Measurements from ENCODE around the gene NPAS3. TPM values are rescaled to one million over a fixed set of nuclear protein-coding genes. Genes with fewer than 3 reads are reported as not detected.

Gene NPAS3
- total and polyA plus RNA-seq, 2 of the 13 experiments (the other 11 are each of a cell fraction or from before 2014, with no cell fraction given) = not detected

DNA sequence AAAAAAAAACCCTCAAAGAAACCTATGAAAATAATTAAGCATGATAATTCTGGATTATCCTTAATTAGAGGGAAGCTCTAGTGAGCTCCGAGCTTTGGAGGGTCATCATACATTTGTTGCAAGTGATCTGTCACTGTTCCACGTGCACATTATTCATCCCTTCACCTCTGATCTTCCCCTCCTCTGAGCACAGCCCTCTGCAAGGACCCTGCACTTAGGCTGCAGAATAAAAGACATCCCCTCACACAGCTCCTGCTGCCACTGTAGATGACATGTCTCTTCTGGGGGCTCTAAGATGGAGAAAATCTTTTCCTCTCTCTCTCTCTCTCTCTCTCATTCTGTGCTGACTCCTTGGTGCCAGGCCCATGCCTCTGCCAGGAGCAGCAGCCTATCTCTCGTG is 711.8 kb downstream of the NPAS3 start:
- Histone ChIP-seq H3K27me3 (ENCODE audit: control insufficient read depth in 1 of 2, insufficient read depth in 2 of 2, low read length in 2 of 2) (no peaks in the 10 kb centered on the region), H4K20me1 (ENCODE audit: insufficient read depth, low read length) (no peaks in the 10 kb centered on the region), H3K79me2 (ENCODE audit: insufficient read depth, low read length) (no peaks in the 10 kb centered on the region), H2AFZ (ENCODE audit: low read length) (no peak overlapping the region), H3K4me2 (ENCODE audit: low read depth, low read length) (no peak overlapping the region), H3K36me3 (replicated peaks in 1 of 2; ENCODE audit: control insufficient read depth in 1 of 2, insufficient read depth in 2 of 2, low read length in 2 of 2) (no peaks in the 10 kb centered on the region), H3K4me1 (ENCODE audit: insufficient read depth, low read length) (no peaks in the 10 kb centered on the region), H3K27ac (ENCODE audit: extremely low read length, insufficient read depth, low read length) (no peak overlapping the region), H3K4me3 (replicated peaks in 1 of 3; ENCODE audit: insufficient read depth in 1 of 3, low read depth in 2 of 3, low read length in 3 of 3) (no peak overlapping the region), H3K9me3 (ENCODE audit: low read length) (no peaks in the 10 kb centered on the region), H3K9ac (ENCODE audit: insufficient read depth, low read depth, low read length) (no peak overlapping the region)
- WGBS (ENCODE audit: low lambda C conversion rate) = 2% methylated on average over 3 of the region's 3 CpGs
- CTCF ChIA-PET (ENCODE audit: low intra/inter-chr PET ratio, low total read pairs) = no interaction called here
- in situ Hi-C loops (cut with HindIII; ENCODE audit: extremely low pct_ligation_motif_present, low pct_unique_long_range_greater_than_20kb) = no loop called here
- BruUV-seq (replicated peaks) = no TSS peak
- POLR2A ChIA-PET = no interaction called here
- FAIRE-seq (no peak), DNase-seq (ENCODE audit: low spot score) (no peak), ATAC-seq (no peak; the same call in 2 of the 3 replicates)
- intact Hi-C loops (cut with micrococcal nuclease; ENCODE audit: unreplicated experiment) = no loop called here
- no peak for TF ChIP-seq MNT (IDR thresholded peaks at IDR 0.05)
- no peak for TF ChIP-seq REPIN1 (CRISPR knock-in tag; IDR thresholded peaks at IDR 0.05; ENCODE audit: borderline replicate concordance, low read depth)
- no peak for TF ChIP-seq HOMEZ (CRISPR knock-in tag; IDR thresholded peaks at IDR 0.05; ENCODE audit: low read depth)
- TF ChIP-seq ZNF703 (CRISPR knock-in tag; IDR thresholded peaks at IDR 0.05; ENCODE audit: borderline replicate concordance) = no peak
- no peak for TF ChIP-seq TBP (CRISPR knock-in tag; IDR thresholded peaks at IDR 0.05)
- TF ChIP-seq KLF13 (CRISPR knock-in tag; IDR thresholded peaks at IDR 0.05) = no peak
- no peak for TF ChIP-seq RELA (CRISPR knock-in tag; IDR thresholded peaks at IDR 0.05)
- TF ChIP-seq HOXA5 (CRISPR knock-in tag; IDR thresholded peaks at IDR 0.05) = no peak
- no peak for TF ChIP-seq BHLHE40 (IDR thresholded peaks at IDR 0.05; ENCODE audit: low read length)
- TF ChIP-seq DNMT3B (CRISPR knock-in tag; conservative IDR thresholded peaks at IDR 0.05) = no peak
- TF ChIP-seq ZNF558 (CRISPR knock-in tag; IDR thresholded peaks at IDR 0.05; ENCODE audit: borderline replicate concordance) = no peak
- no peak for TF ChIP-seq NCOR1 (IDR thresholded peaks at IDR 0.05; ENCODE audit: borderline replicate concordance, low read length)
- no peak for TF ChIP-seq ZNF253 (CRISPR knock-in tag; IDR thresholded peaks at IDR 0.05; ENCODE audit: borderline replicate concordance)
- TF ChIP-seq, protein P1, sequence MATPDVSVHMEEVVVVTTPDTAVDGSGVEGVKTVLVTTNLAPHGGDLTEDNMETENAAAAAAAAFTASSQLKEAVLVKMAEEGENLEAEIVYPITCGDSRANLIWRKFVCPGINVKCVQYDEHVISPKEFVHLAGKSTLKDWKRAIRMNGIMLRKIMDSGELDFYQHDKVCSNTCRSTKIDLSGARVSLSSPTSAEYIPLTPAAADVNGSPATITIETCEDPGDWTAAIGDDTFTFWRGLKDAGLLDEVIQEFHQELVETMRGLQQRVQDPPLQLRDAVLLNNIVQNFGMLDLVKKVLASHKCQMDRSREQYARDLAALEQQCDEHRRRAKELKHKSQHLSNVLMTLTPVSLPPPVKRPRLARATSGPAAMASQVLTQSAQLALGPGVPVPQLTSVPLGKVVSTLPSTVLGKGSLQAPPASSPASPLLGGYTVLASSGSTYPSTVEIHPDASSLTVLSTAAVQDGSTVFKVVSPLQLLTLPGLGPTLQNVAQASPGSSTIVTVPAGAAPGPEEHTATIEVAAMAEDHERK (CRISPR knock-in tag; IDR thresholded peaks at IDR 0.05; ENCODE audit: low read depth) = no peak

Measured in HepG2 (cell line).